Naive B cell (primary cell): ENCODE measurements around the gene USP21. TPM values are rescaled to one million over a fixed set of nuclear protein-coding genes. Genes with fewer than 3 reads are reported as not detected.

Source experiments
- ATAC-seq, 2 donors: fragments of 150-1000 bp; cut with Tn5 transposase; 2 replicates each; pipeline ENCODE4 v1.10.0; 2021; ENCODE audit warnings: low read depth in 2 of 2, mild to moderate bottlenecking in 2 of 2, moderate library complexity in 2 of 2
- DNase-seq: peaks from one replicate; pipeline ENCODE4 v3.0.0; 2022
- H3K27ac Mint-ChIP-seq, 6 donors: one replicate each; pipeline ENCODE4 v1.8.0; 2020 to 2022; ENCODE audit warnings: mild to moderate bottlenecking in 6 of 6, mixed read lengths in 6 of 6, moderate library complexity in 5 of 6, inconsistent platforms in 2 of 6
- H3K27me3 Mint-ChIP-seq, 3 donors: one replicate each; pipeline ENCODE4 v1.8.0; 2021 to 2022; ENCODE audit warnings: mixed read lengths in 3 of 3, mild to moderate bottlenecking in 1 of 3
- H3K36me3 Mint-ChIP-seq, 2 donors: one replicate each; pipeline ENCODE4 v1.8.0; 2020 to 2022; ENCODE audit warnings: mixed read lengths in 2 of 2, inconsistent platforms in 1 of 2, mild to moderate bottlenecking in 1 of 2
- H3K4me1 Mint-ChIP-seq, 3 donors: one replicate each; pipeline ENCODE4 v1.8.0; 2020 to 2022; ENCODE audit warnings: mixed read lengths in 3 of 3, inconsistent platforms in 1 of 3, mild to moderate bottlenecking in 1 of 3, moderate library complexity in 1 of 3
- H3K4me3 Mint-ChIP-seq, 8 donors: one replicate each; pipeline ENCODE4 v1.8.0; 2020 to 2022; ENCODE audit warnings: mild to moderate bottlenecking in 8 of 8, mixed read lengths in 8 of 8, moderate library complexity in 8 of 8, inconsistent platforms in 2 of 8
- H3K9me3 Mint-ChIP-seq, 7 donors: one replicate each; pipeline ENCODE4 v1.8.0; 2020 to 2022; ENCODE audit warnings: mixed read lengths in 7 of 7, mild to moderate bottlenecking in 5 of 7, inconsistent platforms in 2 of 7, moderate library complexity in 1 of 7
- polyA plus RNA-seq, 6 donors: library from polyadenylated mRNA; unstranded; fragments of 300-500 nt; fragmentation: Illumina TruSeq; gene quantifications; one replicate each; pipeline ENCODE4 v1.2.3, GENCODE V29; 2021; ENCODE audit warnings: low read depth in 6 of 6

The USP21 gene
- polyA plus RNA-seq, 6 donors from 2014 or later, result 13.1 to 33.0 (median 18.5) TPM

DNA sequence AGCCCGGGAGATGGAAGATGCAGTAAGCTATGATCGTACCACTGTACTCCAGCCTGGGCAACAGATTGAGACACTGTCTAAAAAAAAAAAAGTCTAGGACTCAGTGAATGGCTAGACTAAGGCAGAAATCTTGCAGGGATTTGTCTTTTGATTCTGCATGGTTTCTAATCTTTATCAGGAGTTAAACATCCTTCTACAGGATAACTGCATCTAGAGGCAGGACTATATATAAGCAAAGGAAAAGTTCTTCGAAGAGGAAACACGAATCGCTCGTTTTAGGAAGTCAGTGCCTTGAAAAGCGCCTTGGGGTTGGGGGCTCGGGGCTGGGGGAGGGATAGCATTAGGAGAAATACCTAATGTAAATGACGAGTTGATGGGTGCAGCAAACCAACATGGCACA, 6.1 kb upstream of the USP21 start:
- peak overlapping the region; percentile 81 to 100 (median 100) for H3K27ac Mint-ChIP-seq
- peak; percentile 3 to 5 for ATAC-seq

DNA sequence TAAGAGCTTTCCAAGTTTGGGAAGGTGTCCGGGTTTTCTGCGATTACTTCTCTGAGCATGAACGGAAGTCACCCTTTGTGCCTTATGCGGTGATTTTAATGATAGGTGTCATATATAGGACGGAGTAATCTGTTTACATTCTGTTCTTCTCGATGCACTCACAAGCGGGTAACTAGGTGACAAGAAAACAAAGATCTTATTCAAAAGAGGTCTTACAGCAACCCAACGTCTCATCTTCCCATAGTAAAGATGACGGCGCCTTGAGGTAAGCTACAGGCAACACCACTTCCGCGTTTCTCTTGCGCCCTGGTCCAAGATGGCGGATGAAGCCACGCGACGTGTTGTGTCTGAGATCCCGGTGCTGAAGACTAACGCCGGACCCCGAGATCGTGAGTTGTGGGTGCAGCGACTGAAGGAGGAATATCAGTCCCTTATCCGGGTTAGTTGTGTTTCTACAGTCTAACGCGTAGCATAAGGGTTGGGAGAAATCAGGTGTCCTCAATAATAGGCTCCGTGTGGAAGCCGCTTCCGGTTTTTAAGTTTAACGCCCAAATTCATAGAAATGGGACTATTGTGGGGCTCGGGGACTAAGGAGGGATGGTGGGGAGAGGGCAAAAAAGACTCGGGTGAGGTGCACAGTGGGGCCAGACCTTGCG, 5.5 kb upstream of the USP21 start, which contains the start of gene UFC1:
Gene UFC1 (plus strand): TSS at position 297 of the 656 bp plus-strand sequence. CDS start 20 bp downstream, at position 317.
- Mint-ChIP-seq H3K9me3 (no peaks in the 10 kb centered on the region), H3K27me3 (no peaks in the 10 kb centered on the region), H3K36me3 (peaks cover 5 to 8% of the 10 kb centered on the region in 2 donors), H3K27ac (peak within 1 kb of the TSS; percentile 99 to 100 (median 100)), H3K4me1 (peaks cover 24 to 29% (median 26%) of the 10 kb centered on the region in 3 donors), H3K4me3 (peak within 1 kb of the TSS; percentile 91 to 100 (median 100))
- ATAC-seq (peak; percentile 91 to 93), DNase-seq (peak; percentile 82)

More for the DNA sequence above, 6.1 kb upstream of the USP21 start:
- peaks cover 20 to 23% (median 22%) of the 10 kb centered on the region in 3 donors for H3K4me1 Mint-ChIP-seq
- no peaks in the 10 kb centered on the region for H3K9me3 Mint-ChIP-seq
- peak overlapping the region; percentile 91 to 100 (median 100) for H3K4me3 Mint-ChIP-seq
- H3K36me3 Mint-ChIP-seq, result peaks cover 5 to 8% of the 10 kb centered on the region in 2 donors
- H3K27me3 Mint-ChIP-seq, result no peaks in the 10 kb centered on the region
- no peak for DNase-seq

DNA sequence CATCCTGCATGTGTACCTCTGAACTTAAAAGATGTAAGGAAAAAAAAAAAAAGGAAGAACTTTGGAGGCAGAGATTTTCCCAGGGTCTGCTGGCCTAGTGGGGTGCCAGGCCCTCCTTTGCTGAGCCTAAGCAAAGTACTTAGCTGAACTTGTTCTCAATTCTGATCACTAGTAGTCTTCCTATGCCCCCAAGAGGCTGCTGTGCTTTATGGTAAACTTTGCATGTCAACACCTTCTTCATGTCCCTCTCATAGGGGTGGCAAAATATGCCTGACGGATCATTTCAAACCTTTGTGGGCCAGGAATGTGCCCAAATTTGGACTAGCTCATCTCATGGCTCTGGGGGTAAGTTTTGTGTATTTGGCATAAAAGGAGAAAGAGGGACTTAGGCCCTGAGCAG, 1.4 kb upstream of the USP21 start:
- Mint-ChIP-seq H3K27ac (peak overlapping the region in 5 of 6 donors; percentile 3 to 95 (median 59)), H3K27me3 (no peaks in the 10 kb centered on the region), H3K9me3 (no peaks in the 10 kb centered on the region), H3K4me1 (peaks cover 57 to 70% (median 59%) of the 10 kb centered on the region in 3 donors), H3K36me3 (peaks cover 5 to 18% of the 10 kb centered on the region in 2 donors), H3K4me3 (peak overlapping the region; percentile 18 to 99 (median 76))
- no peak for ATAC-seq
- no peak for DNase-seq

DNA sequence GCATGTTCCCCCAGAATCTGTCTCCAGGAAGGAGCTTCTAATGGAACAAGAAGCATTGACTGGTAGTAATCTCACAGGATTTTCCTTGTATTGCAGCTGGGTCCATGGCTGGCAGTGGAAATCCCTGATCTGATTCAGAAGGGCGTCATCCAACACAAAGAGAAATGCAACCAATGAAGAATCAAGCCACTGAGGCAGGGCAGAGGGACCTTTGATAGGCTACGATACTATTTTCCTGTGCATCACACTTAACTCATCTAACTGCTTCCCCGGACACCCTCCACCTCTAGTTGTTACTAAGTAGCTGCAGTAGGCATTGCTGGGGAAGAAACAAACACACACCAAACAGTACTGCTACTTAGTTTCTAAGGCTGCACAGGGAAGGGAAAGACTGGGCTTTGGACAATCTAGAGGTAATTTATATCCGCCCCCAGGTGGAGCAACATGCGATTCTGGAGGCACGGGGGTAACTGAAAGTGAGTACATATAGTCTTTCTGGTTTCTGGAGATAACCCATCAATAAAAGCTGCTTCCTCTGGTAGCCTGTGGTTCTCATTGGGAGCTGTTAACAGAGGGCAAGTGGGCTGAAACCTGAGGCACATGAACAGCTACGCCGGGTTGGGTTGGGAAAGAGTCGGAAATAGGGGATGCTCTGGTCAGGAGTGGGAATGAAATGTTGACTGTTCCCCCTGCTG, 837 bp upstream of the USP21 start:
- Mint-ChIP-seq H3K27me3 (no peaks in the 10 kb centered on the region), H3K27ac (peak overlapping the region in 5 of 6 donors; percentile 29 to 95 (median 94)), H3K4me3 (peak overlapping the region; percentile 91 to 99 (median 96)), H3K4me1 (peaks cover 63 to 76% (median 65%) of the 10 kb centered on the region in 3 donors), H3K9me3 (no peaks in the 10 kb centered on the region), H3K36me3 (peaks cover 5 to 24% of the 10 kb centered on the region in 2 donors)
- DNase-seq (no peak), ATAC-seq (no peak)

DNA sequence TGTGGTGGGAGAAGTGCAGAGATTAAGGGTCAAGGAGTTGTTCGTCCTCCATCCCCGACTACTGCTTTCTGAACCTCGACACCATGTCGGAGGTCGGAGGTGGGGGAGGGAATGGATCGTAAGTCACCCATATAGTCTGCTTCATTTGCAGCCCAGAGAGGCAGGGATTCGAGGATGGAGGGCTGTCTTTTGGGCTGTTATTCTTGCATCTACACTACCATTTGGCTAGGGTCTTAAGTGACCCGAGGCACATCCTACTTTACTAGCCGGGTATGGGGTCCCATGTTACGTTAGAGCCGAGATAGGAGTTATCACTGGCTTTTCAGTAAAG, 578 bp downstream of the USP21 start:
- Mint-ChIP-seq H3K27me3 (no peaks in the 10 kb centered on the region), H3K27ac (peak overlapping the region in 4 of 6 donors; percentile 39 to 94 (median 44)), H3K36me3 (peaks cover 0 to 27% of the 10 kb centered on the region in 2 donors), H3K9me3 (no peaks in the 10 kb centered on the region), H3K4me1 (peaks cover 59 to 69% (median 67%) of the 10 kb centered on the region in 3 donors), H3K4me3 (peak overlapping the region; percentile 91 to 99 (median 96))
- DNase-seq (no peak), ATAC-seq (no peak)

DNA sequence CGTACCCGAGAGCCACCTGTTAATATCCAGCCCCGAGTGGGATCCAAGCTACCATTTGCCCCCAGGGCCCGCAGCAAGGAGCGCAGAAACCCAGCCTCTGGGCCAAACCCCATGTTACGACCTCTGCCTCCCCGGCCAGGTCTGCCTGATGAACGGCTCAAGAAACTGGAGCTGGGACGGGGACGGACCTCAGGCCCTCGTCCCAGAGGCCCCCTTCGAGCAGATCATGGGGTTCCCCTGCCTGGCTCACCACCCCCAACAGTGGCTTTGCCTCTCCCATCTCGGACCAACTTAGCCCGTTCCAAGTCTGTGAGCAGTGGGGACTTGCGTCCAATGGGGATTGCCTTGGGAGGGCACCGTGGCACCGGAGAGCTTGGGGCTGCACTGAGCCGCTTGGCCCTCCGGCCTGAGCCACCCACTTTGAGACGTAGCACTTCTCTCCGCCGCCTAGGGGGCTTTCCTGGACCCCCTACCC, 1.4 kb downstream of the USP21 start:
- Mint-ChIP-seq H3K4me3 (peak overlapping the region; percentile 65 to 99 (median 96)), H3K27me3 (no peaks in the 10 kb centered on the region), H3K27ac (peak overlapping the region in 2 of 6 donors; percentile 34 to 56), H3K36me3 (peaks cover 0 to 21% of the 10 kb centered on the region in 2 donors), H3K4me1 (peaks cover 53 to 69% (median 66%) of the 10 kb centered on the region in 3 donors), H3K9me3 (no peaks in the 10 kb centered on the region)
- ATAC-seq, result no peak
- no peak for DNase-seq

DNA sequence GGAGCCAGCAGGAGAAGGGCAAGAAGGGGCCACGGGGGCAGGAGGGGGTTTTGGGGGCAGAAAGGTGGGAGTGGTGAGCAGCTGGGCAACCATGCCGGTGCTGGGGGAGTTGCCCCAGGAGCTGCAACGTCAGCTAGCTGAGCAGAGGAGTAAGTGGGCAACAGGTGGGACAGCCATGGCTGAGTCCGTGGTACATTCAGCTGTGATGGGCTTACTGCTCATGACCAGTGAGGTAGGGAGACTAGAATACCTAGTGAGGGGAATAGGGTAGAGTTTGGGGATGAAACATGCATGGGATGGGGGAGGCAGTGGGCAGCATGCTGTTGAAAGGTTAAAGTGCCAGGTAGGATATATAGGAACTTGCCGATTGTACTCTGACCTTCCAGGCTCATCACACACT, 2.4 kb downstream of the USP21 start:
- Mint-ChIP-seq H3K4me1 (peaks cover 60 to 74% (median 71%) of the 10 kb centered on the region in 3 donors), H3K36me3 (peaks cover 0 to 19% of the 10 kb centered on the region in 2 donors), H3K9me3 (no peaks in the 10 kb centered on the region), H3K4me3 (peak overlapping the region in 7 of 8 donors; percentile 29 to 96 (median 50)), H3K27me3 (no peaks in the 10 kb centered on the region), H3K27ac (no peak overlapping the region)
- ATAC-seq (no peak), DNase-seq (no peak)

DNA sequence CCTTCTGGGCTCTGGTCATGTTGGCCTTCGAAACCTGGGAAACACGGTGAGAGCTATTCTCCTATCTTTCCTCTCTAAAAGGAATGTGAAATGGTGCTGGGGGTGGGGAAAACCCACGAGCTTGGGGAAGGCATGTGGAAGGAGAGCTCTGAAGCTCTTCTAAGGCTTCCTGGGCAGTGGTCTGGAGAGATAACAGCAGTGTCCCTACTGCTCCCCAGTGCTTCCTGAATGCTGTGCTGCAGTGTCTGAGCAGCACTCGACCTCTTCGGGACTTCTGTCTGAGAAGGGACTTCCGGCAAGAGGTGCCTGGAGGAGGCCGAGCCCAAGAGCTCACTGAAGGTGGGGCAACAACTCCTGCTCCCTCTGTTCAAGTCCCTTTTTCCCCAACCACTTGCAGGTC, 2.8 kb downstream of the USP21 start:
- DNase-seq, result no peak
- ATAC-seq, result no peak
- Mint-ChIP-seq H3K36me3 (peaks cover 0 to 19% of the 10 kb centered on the region in 2 donors), H3K9me3 (no peaks in the 10 kb centered on the region), H3K27ac (no peak overlapping the region), H3K27me3 (no peaks in the 10 kb centered on the region), H3K4me1 (peaks cover 64 to 78% (median 75%) of the 10 kb centered on the region in 3 donors), H3K4me3 (peak overlapping the region in 6 of 8 donors; percentile 29 to 96 (median 72))

DNA sequence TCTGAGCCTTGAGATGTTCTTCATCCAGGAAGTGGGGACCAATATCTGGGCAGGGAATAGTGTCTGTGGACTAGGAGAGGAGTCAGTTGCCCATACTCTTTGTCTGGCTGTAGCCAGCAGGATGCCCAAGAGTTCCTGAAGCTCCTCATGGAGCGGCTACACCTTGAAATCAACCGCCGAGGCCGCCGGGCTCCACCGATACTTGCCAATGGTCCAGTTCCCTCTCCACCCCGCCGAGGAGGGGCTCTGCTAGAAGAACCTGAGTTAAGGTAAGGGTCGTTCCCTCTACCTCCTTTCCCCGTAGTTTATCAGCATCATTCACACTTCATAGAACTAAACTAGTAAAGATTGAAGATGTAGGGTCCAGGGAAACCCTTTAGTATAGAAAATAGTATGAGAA, 3.5 kb downstream of the USP21 start:
- H3K27ac Mint-ChIP-seq, result peak overlapping the region in 3 of 6 donors; percentile 44 to 85 (median 74)
- H3K27me3 Mint-ChIP-seq, result no peaks in the 10 kb centered on the region
- peaks cover 68 to 83% (median 82%) of the 10 kb centered on the region in 3 donors for H3K4me1 Mint-ChIP-seq
- H3K4me3 Mint-ChIP-seq, result peak overlapping the region in 4 of 8 donors; percentile 12 to 65 (median 54)
- no peak for DNase-seq
- peaks cover 0 to 19% of the 10 kb centered on the region in 2 donors for H3K36me3 Mint-ChIP-seq
- ATAC-seq, result no peak
- no peaks in the 10 kb centered on the region for H3K9me3 Mint-ChIP-seq

DNA sequence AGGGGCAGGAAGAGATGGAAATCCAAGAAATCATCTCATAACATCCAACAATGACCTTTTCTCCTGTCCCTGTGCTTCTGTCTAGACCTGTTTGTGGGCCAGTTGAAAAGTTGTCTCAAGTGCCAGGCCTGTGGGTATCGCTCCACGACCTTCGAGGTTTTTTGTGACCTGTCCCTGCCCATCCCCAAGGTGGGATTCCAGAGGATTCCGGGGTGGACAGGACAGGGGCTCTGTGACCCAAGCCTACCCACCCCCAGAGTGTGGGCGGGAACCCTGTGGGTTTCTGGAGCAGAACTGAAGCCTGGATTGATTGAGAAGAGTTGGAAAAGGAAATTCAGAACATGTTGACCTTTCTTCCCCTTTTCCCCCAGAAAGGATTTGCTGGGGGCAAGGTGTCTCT, 4.5 kb downstream of the USP21 start:
- DNase-seq, result no peak
- peak overlapping the region in 5 of 8 donors; percentile 2 to 88 (median 69) for H3K4me3 Mint-ChIP-seq
- H3K27me3 Mint-ChIP-seq, result no peaks in the 10 kb centered on the region
- peak overlapping the region in 4 of 6 donors; percentile 13 to 98 (median 90) for H3K27ac Mint-ChIP-seq
- peaks cover 65 to 86% (median 81%) of the 10 kb centered on the region in 3 donors for H3K4me1 Mint-ChIP-seq
- no peaks in the 10 kb centered on the region for H3K9me3 Mint-ChIP-seq
- ATAC-seq, result no peak
- peaks cover 0 to 19% of the 10 kb centered on the region in 2 donors for H3K36me3 Mint-ChIP-seq

DNA sequence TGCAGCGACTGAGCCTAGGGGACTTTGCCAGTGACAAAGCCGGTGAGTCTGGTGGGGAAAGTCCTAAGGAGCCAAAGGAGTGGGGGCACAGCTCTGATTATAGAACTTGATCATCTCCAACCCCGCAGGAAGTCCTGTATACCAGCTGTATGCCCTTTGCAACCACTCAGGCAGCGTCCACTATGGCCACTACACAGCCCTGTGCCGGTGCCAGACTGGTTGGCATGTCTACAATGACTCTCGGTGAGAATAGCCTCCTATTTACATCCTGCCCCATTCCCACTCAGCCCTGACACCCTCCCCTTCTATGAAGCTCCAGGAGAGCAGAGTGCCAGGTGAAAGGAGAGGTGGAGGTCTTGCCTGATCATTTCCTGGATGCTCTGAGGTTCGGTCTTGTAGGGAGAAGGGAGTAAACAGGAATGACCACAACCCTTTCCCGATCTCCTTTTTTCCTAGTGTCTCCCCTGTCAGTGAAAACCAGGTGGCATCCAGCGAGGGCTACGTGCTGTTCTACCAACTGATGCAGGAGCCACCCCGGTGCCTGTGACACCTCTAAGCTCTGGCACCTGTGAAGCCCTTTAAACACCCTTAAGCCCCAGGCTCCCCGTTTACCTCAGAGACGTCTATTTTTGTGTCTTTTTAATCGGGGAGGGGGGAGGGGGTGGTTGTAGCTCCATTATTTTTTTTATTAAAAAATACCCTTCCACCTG, 5.8 kb downstream of the USP21 start:
- Mint-ChIP-seq H3K27ac (peak overlapping the region; percentile 92 to 99 (median 98)), H3K9me3 (no peaks in the 10 kb centered on the region), H3K27me3 (no peaks in the 10 kb centered on the region), H3K4me3 (peak overlapping the region in 6 of 8 donors; percentile 60 to 96 (median 81)), H3K36me3 (peaks cover 0 to 12% of the 10 kb centered on the region in 2 donors), H3K4me1 (peaks cover 60 to 78% (median 68%) of the 10 kb centered on the region in 3 donors)
- ATAC-seq (no peak), DNase-seq (no peak)

DNA sequence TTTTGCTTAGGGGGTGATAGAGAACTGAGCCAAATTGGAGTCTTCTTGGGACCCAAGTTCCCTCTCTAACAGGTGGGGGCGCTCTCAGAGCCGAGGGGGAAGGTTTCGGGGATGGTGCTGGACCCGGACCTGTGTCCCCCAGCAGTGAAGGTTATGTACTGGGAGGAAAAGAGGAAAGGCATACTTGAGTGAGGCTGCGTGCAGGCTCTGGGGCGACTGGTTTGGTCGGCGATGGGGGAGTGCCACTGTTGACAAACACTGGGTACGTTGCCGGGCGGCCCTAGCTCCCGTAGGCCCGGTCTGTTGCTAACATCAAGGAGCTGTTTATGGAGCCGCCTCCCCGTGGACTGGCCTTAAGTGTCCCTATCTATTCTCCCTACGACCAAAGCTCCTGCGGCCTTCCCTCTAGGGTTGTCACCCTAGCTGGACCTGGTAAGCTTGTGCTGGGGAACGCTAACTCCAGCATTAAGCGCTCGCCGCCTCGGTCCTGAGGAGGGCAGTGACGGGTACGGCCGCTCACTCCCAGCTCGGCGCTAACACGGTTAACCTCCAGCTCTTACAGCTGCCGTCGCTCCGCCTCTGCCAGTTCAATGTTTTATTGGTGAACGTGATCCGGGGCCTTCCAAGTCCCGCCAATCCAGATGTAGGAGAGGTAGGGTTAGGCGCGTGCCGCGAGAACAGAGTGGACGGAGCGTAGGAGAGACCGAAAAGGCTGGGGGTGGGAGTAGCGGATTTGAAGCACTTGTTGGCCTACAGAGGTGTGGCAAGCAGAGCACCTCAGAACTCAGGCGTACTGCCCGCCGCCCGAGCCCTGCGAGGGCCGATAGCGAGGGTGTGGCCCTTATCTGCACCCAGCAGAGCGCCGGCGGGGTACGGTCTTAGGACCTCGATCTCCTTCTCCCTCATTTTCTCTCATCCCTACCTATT, 6.7 kb downstream of the USP21 start, which contains the start of gene PPOX:
Gene PPOX (plus strand): TSS at position 685 of the 927 bp plus-strand sequence. CDS start 422 bp downstream, outside the sequence.
- Mint-ChIP-seq H3K4me3 (peak within 1 kb of the TSS; percentile 74 to 96 (median 96)), H3K27ac (peak within 1 kb of the TSS; percentile 92 to 99 (median 98)), H3K9me3 (no peaks in the 10 kb centered on the region), H3K36me3 (peaks cover 0 to 16% of the 10 kb centered on the region in 2 donors), H3K27me3 (no peaks in the 10 kb centered on the region), H3K4me1 (peaks cover 55 to 69% (median 59%) of the 10 kb centered on the region in 3 donors)
- peak; percentile 90 to 91 for ATAC-seq
- DNase-seq, result peak; percentile 93
